PFSK-1 (cell line): ENCODE measurements around the gene EXOC1.

Experiments used
- FOXP2 ChIP-seq: optimal IDR thresholded peaks from 2 replicates; pipeline ENCODE3; 2011; ENCODE audit warnings: borderline replicate concordance, control low read depth, inconsistent platforms; ENCODE audit not compliant: insufficient read depth; ENCODE audit errors: extremely low read length, extremely low read depth
- POLR2AphosphoS5 ChIP-seq: IDR thresholded peaks from 2 replicates; pipeline ENCODE4 v1.6.1; 2012; ENCODE audit warnings: low read depth, mild to moderate bottlenecking, control low read depth, low read length, moderate library complexity
- SIN3A ChIP-seq: IDR thresholded peaks from 2 replicates; pipeline ENCODE4 v1.6.1; 2012; ENCODE audit warnings: mild to moderate bottlenecking, low read length, moderate library complexity, borderline replicate concordance; ENCODE audit not compliant: insufficient read depth
- TAF1 ChIP-seq: IDR thresholded peaks from 2 replicates; pipeline ENCODE4 v1.6.1; 2012; ENCODE audit warnings: low read length, control low read depth, borderline replicate concordance; ENCODE audit not compliant: insufficient read depth
- TF ChIP-seq, protein P1 (sequence below), 2 experiments: IDR thresholded peaks; 2 replicates each; pipeline versions ENCODE4 v1.6.1 to v1.8.0; 2011 to 2012; ENCODE audit warnings: low read depth in 2 of 2, low read length in 2 of 2, control low read depth in 1 of 2, inconsistent platforms in 1 of 2, mild to moderate bottlenecking in 1 of 2, moderate library complexity in 1 of 2; ENCODE audit not compliant: insufficient read depth in 1 of 2

DNA sequence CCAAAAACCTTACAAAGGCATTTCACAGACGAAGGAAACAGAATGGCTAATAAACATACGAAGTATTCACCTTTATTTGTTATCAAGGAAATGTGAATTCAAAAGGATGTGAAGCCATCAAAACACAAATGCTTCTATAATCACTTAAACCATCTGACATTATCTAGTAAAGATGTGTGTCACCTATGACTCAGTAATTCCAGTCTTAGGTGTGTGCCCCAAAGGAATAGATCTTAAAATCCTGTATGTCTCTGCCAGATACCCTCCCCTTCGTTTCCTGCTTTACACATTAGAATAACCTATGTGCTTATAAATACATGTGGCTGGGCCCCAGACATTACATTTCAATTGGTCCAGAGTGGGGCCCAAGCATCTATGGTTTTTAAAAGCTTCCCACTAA, 53.5 kb downstream of the EXOC1 start:
- no peak for TF ChIP-seq POLR2AphosphoS5
- TF ChIP-seq, protein P1, sequence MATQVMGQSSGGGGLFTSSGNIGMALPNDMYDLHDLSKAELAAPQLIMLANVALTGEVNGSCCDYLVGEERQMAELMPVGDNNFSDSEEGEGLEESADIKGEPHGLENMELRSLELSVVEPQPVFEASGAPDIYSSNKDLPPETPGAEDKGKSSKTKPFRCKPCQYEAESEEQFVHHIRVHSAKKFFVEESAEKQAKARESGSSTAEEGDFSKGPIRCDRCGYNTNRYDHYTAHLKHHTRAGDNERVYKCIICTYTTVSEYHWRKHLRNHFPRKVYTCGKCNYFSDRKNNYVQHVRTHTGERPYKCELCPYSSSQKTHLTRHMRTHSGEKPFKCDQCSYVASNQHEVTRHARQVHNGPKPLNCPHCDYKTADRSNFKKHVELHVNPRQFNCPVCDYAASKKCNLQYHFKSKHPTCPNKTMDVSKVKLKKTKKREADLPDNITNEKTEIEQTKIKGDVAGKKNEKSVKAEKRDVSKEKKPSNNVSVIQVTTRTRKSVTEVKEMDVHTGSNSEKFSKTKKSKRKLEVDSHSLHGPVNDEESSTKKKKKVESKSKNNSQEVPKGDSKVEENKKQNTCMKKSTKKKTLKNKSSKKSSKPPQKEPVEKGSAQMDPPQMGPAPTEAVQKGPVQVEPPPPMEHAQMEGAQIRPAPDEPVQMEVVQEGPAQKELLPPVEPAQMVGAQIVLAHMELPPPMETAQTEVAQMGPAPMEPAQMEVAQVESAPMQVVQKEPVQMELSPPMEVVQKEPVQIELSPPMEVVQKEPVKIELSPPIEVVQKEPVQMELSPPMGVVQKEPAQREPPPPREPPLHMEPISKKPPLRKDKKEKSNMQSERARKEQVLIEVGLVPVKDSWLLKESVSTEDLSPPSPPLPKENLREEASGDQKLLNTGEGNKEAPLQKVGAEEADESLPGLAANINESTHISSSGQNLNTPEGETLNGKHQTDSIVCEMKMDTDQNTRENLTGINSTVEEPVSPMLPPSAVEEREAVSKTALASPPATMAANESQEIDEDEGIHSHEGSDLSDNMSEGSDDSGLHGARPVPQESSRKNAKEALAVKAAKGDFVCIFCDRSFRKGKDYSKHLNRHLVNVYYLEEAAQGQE (IDR thresholded peaks at IDR 0.05; ENCODE audit: insufficient read depth in 1 of 2, low read depth in 2 of 2, low read length in 2 of 2) = no peak
- no peak for TF ChIP-seq TAF1
- no peak for TF ChIP-seq SIN3A
- TF ChIP-seq FOXP2 = no peak
